Fibroblast of pulmonary artery (primary cell): ENCODE data around the gene FBXO5.

Source experiments
- DNase-seq: peaks from one replicate; pipeline ENCODE4 v3.0.0-alpha.2; 2010; ENCODE audit warnings: low read depth
- H3K4me3 ChIP-seq: replicated peaks from 2 replicates; pipeline ENCODE4 v1.5.1; 2011; ENCODE audit warnings: low read depth, mild to moderate bottlenecking, control low read depth, low read length, moderate library complexity
- CTCF ChIP-seq: IDR thresholded peaks from 2 replicates; pipeline ENCODE4 v1.5.1; 2011; ENCODE audit warnings: mild to moderate bottlenecking, control low read depth, low read length, inconsistent platforms; ENCODE audit errors: missing control alignments

The FBXO5 gene

GRCh38 chr6:152979116-152979515 lies 3.7 kb downstream of the FBXO5 start:
- no peak for DNase-seq
- H3K4me3 ChIP-seq: no peak overlapping the region
- TF ChIP-seq CTCF: no peak

- no peak overlapping the region for H3K4me3 ChIP-seq
- no peak for DNase-seq
- no peak for TF ChIP-seq CTCF
These were observed 4.8 kb downstream of the FBXO5 start for GRCh38 chr6:152978058-152978457.

GRCh38 chr6:152977556-152977955 lies 5.3 kb downstream of the FBXO5 start:
- TF ChIP-seq CTCF: no peak
- no peak for DNase-seq
- no peak overlapping the region for H3K4me3 ChIP-seq

- peak; percentile 61 for DNase-seq
- no peak for TF ChIP-seq CTCF
- no peak overlapping the region for H3K4me3 ChIP-seq
These were observed 6.1 kb downstream of the FBXO5 start for GRCh38 chr6:152976749-152977148.

- TF ChIP-seq CTCF: no peak
- no peak for DNase-seq
- no peak overlapping the region for H3K4me3 ChIP-seq
These were observed 7.5 kb downstream of the FBXO5 start for GRCh38 chr6:152975204-152975915.

GRCh38 chr6:152973916-152974315 lies 8.9 kb downstream of the FBXO5 start:
- TF ChIP-seq CTCF: no peak
- no peak for DNase-seq
- H3K4me3 ChIP-seq: no peak overlapping the region
